Measurements from ENCODE around the gene PRRT2.

- TF ChIP-seq MAX (CRISPR knock-in tag; IDR thresholded peaks at IDR 0.05), result no peak
- TF ChIP-seq CTCF (IDR thresholded peaks at IDR 0.05), result no peak
- no peak for TF ChIP-seq ATF3 (CRISPR knock-in tag; conservative IDR thresholded peaks at IDR 0.05)
- no peak for TF ChIP-seq SP1 (CRISPR knock-in tag; conservative IDR thresholded peaks at IDR 0.05)
- no peak for TF ChIP-seq USF1 (CRISPR knock-in tag; IDR thresholded peaks at IDR 0.05)
- TF ChIP-seq FOXJ3 (CRISPR knock-in tag; IDR thresholded peaks at IDR 0.05; ENCODE audit: borderline replicate concordance), result no peak
- TF ChIP-seq PRDM15 (CRISPR knock-in tag; IDR thresholded peaks at IDR 0.05), result no peak
- no peak for TF ChIP-seq ZBTB21 (CRISPR knock-in tag; IDR thresholded peaks at IDR 0.05; ENCODE audit: borderline replicate concordance)
- no peak for TF ChIP-seq IRF1 (CRISPR knock-in tag; IDR thresholded peaks at IDR 0.05)
- TF ChIP-seq CREB1 (CRISPR knock-in tag; IDR thresholded peaks at IDR 0.05), result no peak
- TF ChIP-seq ETV6 (CRISPR knock-in tag; IDR thresholded peaks at IDR 0.05), result no peak
- TF ChIP-seq MXD4 (CRISPR knock-in tag; IDR thresholded peaks at IDR 0.05; ENCODE audit: borderline replicate concordance), result no peak
Measured at GRCh38 chr16:29820271-29820701, 8.3 kb downstream of the PRRT2 start, which contains the start of gene MVP.
